ENCODE data around the gene SH3D19.
A peak's percentile ranks its signal among the peaks of the same experiment; 100 is the strongest.
"Not testable (repeated sequence)": the region's sequence is repeated elsewhere in the genome, so short reads cannot be mapped to it uniquely, and the experiment has no call there.

Gene SH3D19

GRCh38 chr4:151329217-151330007, 4.0 kb upstream of the SH3D19 start:
- Mint-ChIP-seq H3K4me3 (no peak overlapping the region), H3K27ac (no peak overlapping the region), H3K9me3 (no peaks in the 10 kb centered on the region), H3K36me3 (peaks cover 2% of the 10 kb centered on the region), H3K4me1 (peaks cover 7% of the 10 kb centered on the region), H3K27me3 (peaks cover 35% of the 10 kb centered on the region)
- no peak for DNase-seq
- CTCF ChIA-PET, result no interaction called here

- peak overlapping the region; percentile 34 for H3K4me3 Mint-ChIP-seq
- DNase-seq, result no peak
- H3K27ac Mint-ChIP-seq, result no peak overlapping the region
- CTCF ChIA-PET, result no interaction called here
- peaks cover 10% of the 10 kb centered on the region for H3K4me1 Mint-ChIP-seq
- H3K9me3 Mint-ChIP-seq, result no peaks in the 10 kb centered on the region
- H3K27me3 Mint-ChIP-seq, result peaks cover 40% of the 10 kb centered on the region
- H3K36me3 Mint-ChIP-seq, result peaks cover 2% of the 10 kb centered on the region
These were observed 493 bp upstream of the SH3D19 start for GRCh38 chr4:151325949-151326246.

GRCh38 chr4:151324752-151325110, 674 bp downstream of the SH3D19 start:
- CTCF ChIA-PET, result no interaction called here
- Mint-ChIP-seq H3K4me3 (peak overlapping the region; percentile 25), H3K27ac (no peak overlapping the region), H3K36me3 (peaks cover 2% of the 10 kb centered on the region), H3K4me1 (peaks cover 10% of the 10 kb centered on the region), H3K9me3 (no peaks in the 10 kb centered on the region), H3K27me3 (peaks cover 43% of the 10 kb centered on the region)
- no peak for DNase-seq

DNA sequence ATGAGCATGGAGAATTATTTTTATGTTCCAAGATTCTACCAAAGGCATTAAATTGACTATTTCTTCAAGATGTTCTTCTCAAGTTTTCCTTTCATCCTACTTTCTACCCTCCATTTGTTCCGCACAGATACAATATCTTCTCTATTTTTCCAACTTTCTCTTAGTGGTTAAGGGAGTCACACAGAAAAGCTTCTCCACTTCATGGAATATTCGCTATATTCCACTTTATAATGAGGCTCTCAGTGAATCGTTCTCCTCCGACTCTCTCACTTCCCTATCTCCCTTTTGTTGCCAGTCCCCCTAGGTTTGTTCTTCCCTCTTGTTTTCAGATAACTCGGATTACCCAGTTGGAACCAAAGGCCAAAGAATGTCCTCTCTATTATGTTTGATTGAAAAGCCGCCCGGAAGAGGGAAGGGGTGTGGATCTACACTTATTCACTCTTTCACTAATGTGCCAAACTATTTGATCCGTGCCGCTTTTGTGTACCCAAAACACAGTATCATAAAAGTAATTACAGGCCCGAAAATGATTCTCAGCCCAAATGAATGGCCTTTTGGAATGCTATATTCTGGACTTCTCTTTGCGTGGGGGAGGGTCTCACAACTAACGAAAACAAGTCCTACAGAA, 1.2 kb downstream of the SH3D19 start:
- Mint-ChIP-seq H3K4me3 (peak overlapping the region; percentile 25), H3K4me1 (peaks cover 10% of the 10 kb centered on the region), H3K27ac (no peak overlapping the region), H3K27me3 (peaks cover 43% of the 10 kb centered on the region), H3K9me3 (no peaks in the 10 kb centered on the region), H3K36me3 (peaks cover 2% of the 10 kb centered on the region)
- CTCF ChIA-PET, result no interaction called here
- no peak for DNase-seq

DNA sequence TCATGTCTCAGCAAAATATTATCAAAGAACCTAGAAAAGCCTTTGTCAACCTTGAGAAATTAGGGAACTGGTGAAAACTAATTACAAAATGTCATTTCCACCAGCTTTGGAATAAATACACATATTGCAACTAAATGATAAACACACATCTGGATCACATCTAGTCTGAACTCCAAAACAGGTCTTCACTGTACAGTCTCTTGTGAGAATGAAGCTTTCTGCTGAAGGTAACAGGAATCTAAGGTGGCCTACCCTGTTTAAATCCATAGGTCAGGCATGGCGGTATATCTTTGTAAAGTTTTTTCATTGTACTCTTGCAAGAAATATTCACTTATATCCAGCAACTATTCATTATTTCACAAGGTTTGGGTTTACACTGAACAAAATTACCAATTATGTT, 1.7 kb downstream of the SH3D19 start:
- H3K4me3 Mint-ChIP-seq, result no peak overlapping the region

DNA sequence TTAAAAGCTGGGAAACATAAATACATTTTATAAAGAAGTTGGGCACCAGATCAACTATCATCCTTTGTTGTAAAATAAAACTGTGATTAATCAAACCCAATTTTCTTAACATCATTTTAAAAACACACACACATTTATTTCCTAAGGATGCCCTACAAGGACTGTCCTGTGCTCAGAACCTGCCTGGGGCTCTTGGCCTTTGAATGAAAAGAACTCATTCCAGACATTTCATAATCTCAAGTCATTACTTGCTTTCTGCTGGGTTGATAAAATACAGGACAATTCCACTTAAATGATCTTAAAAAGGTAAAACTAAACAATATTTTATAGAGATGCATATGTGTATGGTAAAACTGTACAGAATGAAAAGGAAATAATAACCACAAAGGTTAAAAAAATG, 2.8 kb downstream of the SH3D19 start:
- Mint-ChIP-seq H3K4me3 (no peak overlapping the region), H3K4me1 (peaks cover 10% of the 10 kb centered on the region), H3K27me3 (peaks cover 39% of the 10 kb centered on the region), H3K27ac (no peak overlapping the region), H3K9me3 (no peaks in the 10 kb centered on the region), H3K36me3 (peaks cover 2% of the 10 kb centered on the region)
- no peak for DNase-seq
- CTCF ChIA-PET, result no interaction called here

More for the DNA sequence above, 1.7 kb downstream of the SH3D19 start:
- H3K36me3 Mint-ChIP-seq, result peaks cover 2% of the 10 kb centered on the region
- CTCF ChIA-PET, result no interaction called here
- H3K9me3 Mint-ChIP-seq, result no peaks in the 10 kb centered on the region
- peaks cover 10% of the 10 kb centered on the region for H3K4me1 Mint-ChIP-seq
- H3K27me3 Mint-ChIP-seq, result peaks cover 39% of the 10 kb centered on the region
- no peak for DNase-seq
- H3K27ac Mint-ChIP-seq, result no peak overlapping the region

- H3K4me1 Mint-ChIP-seq, H3K4me3 Mint-ChIP-seq, H3K9me3 Mint-ChIP-seq, DNase-seq, H3K27ac Mint-ChIP-seq, CTCF ChIA-PET, H3K36me3 Mint-ChIP-seq: not testable (repeated sequence)
- H3K27me3 Mint-ChIP-seq, result peaks cover 38% of the 10 kb centered on the region
These were observed 3.2 kb downstream of the SH3D19 start for GRCh38 chr4:151322161-151322560.

DNA sequence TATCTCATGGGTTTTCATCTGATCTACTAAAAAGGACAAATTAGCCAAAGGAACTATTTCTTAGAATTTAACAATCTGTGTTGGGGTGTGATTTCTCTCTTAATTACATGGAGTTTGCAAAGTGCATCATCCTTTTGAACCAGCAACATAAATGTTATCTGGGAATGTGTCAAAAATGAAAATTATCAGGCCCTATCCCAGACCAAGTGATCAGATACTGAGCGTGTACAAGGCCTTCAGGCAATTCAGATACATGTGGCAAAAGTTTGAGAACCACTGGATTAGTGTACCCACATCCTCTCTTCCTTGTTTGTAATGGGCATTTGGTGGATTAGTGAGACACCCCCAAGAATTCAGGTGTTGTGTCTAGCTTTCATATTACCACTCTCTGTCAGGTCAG, 3.8 kb downstream of the SH3D19 start:
- Mint-ChIP-seq H3K27ac (no peak overlapping the region), H3K36me3 (peaks cover 2% of the 10 kb centered on the region), H3K4me1 (peaks cover 10% of the 10 kb centered on the region), H3K9me3 (no peaks in the 10 kb centered on the region), H3K4me3 (no peak overlapping the region), H3K27me3 (peaks cover 33% of the 10 kb centered on the region)
- CTCF ChIA-PET, result no interaction called here
- DNase-seq, result no peak

DNA sequence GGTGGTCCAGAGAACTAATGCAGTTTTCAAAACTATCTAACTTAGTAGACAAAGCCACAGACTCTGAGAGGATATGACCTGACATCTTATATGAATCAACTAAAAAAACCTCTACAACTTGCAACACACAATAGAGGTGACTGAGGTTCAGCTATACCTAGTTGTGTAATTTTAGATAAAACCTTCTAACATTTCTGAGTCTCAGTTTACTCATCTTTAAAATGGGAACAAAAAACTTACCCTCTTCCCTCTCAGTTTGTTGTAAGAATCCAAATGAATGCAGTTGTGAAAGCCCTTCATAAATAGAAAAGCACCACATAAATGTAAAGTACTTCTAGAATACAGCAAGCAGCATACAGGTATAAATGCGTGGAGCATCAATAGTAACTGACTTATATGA, 5.9 kb downstream of the SH3D19 start:
- peaks cover 14% of the 10 kb centered on the region for H3K27me3 Mint-ChIP-seq
- no peak for DNase-seq
- H3K4me3 Mint-ChIP-seq, result no peak overlapping the region
- no peaks in the 10 kb centered on the region for H3K9me3 Mint-ChIP-seq
- H3K27ac Mint-ChIP-seq, result no peak overlapping the region
- peaks cover 3% of the 10 kb centered on the region for H3K4me1 Mint-ChIP-seq
- H3K36me3 Mint-ChIP-seq, result no peaks in the 10 kb centered on the region
- CTCF ChIA-PET, result no interaction called here

- no peak overlapping the region for H3K27ac Mint-ChIP-seq
- no peaks in the 10 kb centered on the region for H3K36me3 Mint-ChIP-seq
- peaks cover 7% of the 10 kb centered on the region for H3K27me3 Mint-ChIP-seq
- H3K4me3 Mint-ChIP-seq, result no peak overlapping the region
- DNase-seq, result no peak
- no peaks in the 10 kb centered on the region for H3K9me3 Mint-ChIP-seq
- no peaks in the 10 kb centered on the region for H3K4me1 Mint-ChIP-seq
- CTCF ChIA-PET, result no interaction called here
These were observed 6.9 kb downstream of the SH3D19 start for GRCh38 chr4:151318307-151319006.

DNA sequence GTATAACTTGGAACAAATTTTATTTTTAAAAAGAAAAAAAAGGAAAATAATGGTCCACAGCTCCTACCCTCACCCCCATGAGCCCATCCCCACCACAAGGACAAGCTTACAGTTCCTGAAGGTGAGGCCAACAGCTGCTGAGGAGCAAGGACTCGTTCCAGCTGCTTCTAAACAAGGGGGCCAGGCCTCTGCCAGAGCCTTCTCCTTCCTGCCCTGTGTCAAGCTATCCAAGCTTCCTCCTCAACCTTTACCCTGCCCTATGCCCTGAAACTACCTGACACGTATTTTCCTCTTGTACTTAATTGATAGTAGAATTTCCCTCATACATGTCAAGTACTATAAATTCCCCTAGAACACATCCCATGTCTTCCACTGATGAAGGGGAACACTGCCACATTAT, 8.8 kb downstream of the SH3D19 start:
- H3K4me1 Mint-ChIP-seq, result no peaks in the 10 kb centered on the region
- H3K4me3 Mint-ChIP-seq, result no peak overlapping the region
- DNase-seq, result no peak
- H3K27ac Mint-ChIP-seq, result no peak overlapping the region
- H3K36me3 Mint-ChIP-seq, result no peaks in the 10 kb centered on the region
- H3K9me3 Mint-ChIP-seq, result no peaks in the 10 kb centered on the region
- H3K27me3 Mint-ChIP-seq, result peaks cover 7% of the 10 kb centered on the region
- CTCF ChIA-PET, result interaction anchor here (1.2 kb wide), 1 partner anchor 115 kb away, joined by 3 read pairs; no protein-coding TSS in a partner anchor

GRCh38 chr4:151315212-151315886, 10.1 kb downstream of the SH3D19 start:
- no peaks in the 10 kb centered on the region for H3K4me1 Mint-ChIP-seq
- CTCF ChIA-PET, result no interaction called here
- H3K27me3 Mint-ChIP-seq, result no peaks in the 10 kb centered on the region
- H3K27ac Mint-ChIP-seq, result no peak overlapping the region
- no peaks in the 10 kb centered on the region for H3K9me3 Mint-ChIP-seq
- H3K4me3 Mint-ChIP-seq, result no peak overlapping the region
- no peak for DNase-seq
- no peaks in the 10 kb centered on the region for H3K36me3 Mint-ChIP-seq

- H3K4me1 Mint-ChIP-seq, result no peaks in the 10 kb centered on the region
- H3K27ac Mint-ChIP-seq, result no peak overlapping the region
- no peak for DNase-seq
- no peaks in the 10 kb centered on the region for H3K9me3 Mint-ChIP-seq
- no peak overlapping the region for H3K4me3 Mint-ChIP-seq
- no peaks in the 10 kb centered on the region for H3K36me3 Mint-ChIP-seq
- CTCF ChIA-PET, result no interaction called here
- H3K27me3 Mint-ChIP-seq, result no peaks in the 10 kb centered on the region
These were observed 10.9 kb downstream of the SH3D19 start for GRCh38 chr4:151314479-151314878.

DNA sequence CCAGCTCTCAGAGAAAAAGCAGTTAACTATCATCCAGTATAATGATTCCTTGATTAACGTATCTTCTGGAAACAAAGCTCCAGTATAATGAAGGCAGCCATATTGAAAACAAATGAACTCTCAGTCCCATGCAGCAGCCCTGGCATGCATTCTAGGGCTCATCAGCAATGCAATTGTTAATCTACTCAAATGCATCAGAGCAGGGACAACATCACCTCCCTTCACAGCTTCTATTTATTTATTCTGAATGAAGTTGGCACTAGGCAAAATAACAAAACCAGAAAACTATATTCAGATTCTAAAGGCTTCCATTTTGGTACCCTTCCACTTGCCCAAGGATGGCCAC, 11.4 kb downstream of the SH3D19 start:
- Mint-ChIP-seq H3K4me3 (no peak overlapping the region), H3K4me1 (no peaks in the 10 kb centered on the region), H3K27me3 (no peaks in the 10 kb centered on the region), H3K9me3 (no peaks in the 10 kb centered on the region), H3K36me3 (no peaks in the 10 kb centered on the region), H3K27ac (no peak overlapping the region)
- no peak for DNase-seq
- CTCF ChIA-PET, result no interaction called here
